Central memory CD8-positive, alpha-beta T cell (primary cell): ENCODE results near the gene PRKAA1.
A peak's percentile ranks its signal among the peaks of the same experiment; 100 is the strongest.

Experiments used
- ATAC-seq: fragments of 150-1000 bp; cut with Tn5 transposase; replicated peaks from 2 replicates; pipeline ENCODE4 v1.10.0; 2022; ENCODE audit warnings: mild to moderate bottlenecking, moderate FRiP score, moderate number of reproducible peaks; ENCODE audit not compliant: poor library complexity, severe bottlenecking; ENCODE audit errors: extremely low read depth
- DNase-seq, 2 donors: peaks; one replicate each; pipeline ENCODE4 v3.0.0; 2021; ENCODE audit warnings: low spot score in 2 of 2
- H3K27ac Mint-ChIP-seq: one replicate; pipeline ENCODE4 v1.8.0; 2022; ENCODE audit warnings: low read depth, mild to moderate bottlenecking, moderate library complexity, mixed read lengths
- H3K27me3 Mint-ChIP-seq: one replicate; pipeline ENCODE4 v1.8.0; 2022; ENCODE audit warnings: mixed read lengths
- H3K36me3 Mint-ChIP-seq: one replicate; pipeline ENCODE4 v1.8.0; 2022; ENCODE audit warnings: mild to moderate bottlenecking, moderate library complexity, mixed read lengths; ENCODE audit not compliant: insufficient read depth
- H3K4me1 Mint-ChIP-seq: one replicate; pipeline ENCODE4 v1.8.0; 2022; ENCODE audit warnings: mixed read lengths
- H3K4me3 Mint-ChIP-seq: one replicate; pipeline ENCODE4 v1.8.0; 2022; ENCODE audit warnings: mild to moderate bottlenecking, moderate library complexity, mixed read lengths
- H3K9me3 Mint-ChIP-seq: one replicate; pipeline ENCODE4 v1.8.0; 2022; ENCODE audit warnings: mixed read lengths

The PRKAA1 gene

DNA sequence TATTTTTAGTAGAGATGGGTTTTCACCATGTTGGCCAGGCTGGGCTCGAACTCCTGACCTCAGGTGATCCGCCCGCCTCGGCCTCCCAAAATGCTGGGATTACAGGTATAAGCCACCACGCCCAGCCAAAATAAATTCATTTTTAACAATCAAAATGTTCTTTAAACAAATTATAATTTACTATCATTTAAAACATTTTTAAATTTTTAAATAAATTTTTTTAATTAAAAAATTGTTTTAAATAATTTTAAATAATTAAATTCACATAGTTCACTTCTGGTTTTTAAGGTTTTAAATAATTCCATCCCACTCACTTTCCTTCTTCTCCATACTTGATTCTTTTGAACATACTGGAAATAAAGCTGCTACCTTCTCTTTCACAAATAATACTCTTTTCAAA is 27.4 kb downstream of the PRKAA1 start:
- Mint-ChIP-seq H3K4me1 (peaks cover 4% of the 10 kb centered on the region), H3K4me3 (no peak overlapping the region), H3K9me3 (no peaks in the 10 kb centered on the region), H3K27me3 (no peaks in the 10 kb centered on the region), H3K36me3 (peaks cover 54% of the 10 kb centered on the region), H3K27ac (no peak overlapping the region)
- ATAC-seq (no peak), DNase-seq (no peak)

GRCh38 chr5:40762705-40763104 is 35.5 kb downstream of the PRKAA1 start:
- Mint-ChIP-seq H3K27me3 (no peaks in the 10 kb centered on the region), H3K4me3 (no peak overlapping the region), H3K36me3 (peaks cover 48% of the 10 kb centered on the region), H3K9me3 (no peaks in the 10 kb centered on the region), H3K4me1 (no peaks in the 10 kb centered on the region), H3K27ac (no peak overlapping the region)
- ATAC-seq (no peak), DNase-seq (no peak)

- Mint-ChIP-seq H3K4me1 (peaks cover 13% of the 10 kb centered on the region), H3K27me3 (no peaks in the 10 kb centered on the region), H3K36me3 (peaks cover 15% of the 10 kb centered on the region), H3K27ac (no peak overlapping the region), H3K9me3 (no peaks in the 10 kb centered on the region), H3K4me3 (no peak overlapping the region)
- DNase-seq (no peak), ATAC-seq (no peak)
Observed at GRCh38 chr5:40757400-40757799, 40.8 kb downstream of the PRKAA1 start.

GRCh38 chr5:40755407-40756365 is 42.5 kb downstream of the PRKAA1 start, which contains the start of gene TTC33:
Gene TTC33, minus strand, starts transcription at chr5:40755961. Its CDS starts 8,943 bp downstream, at chr5:40747018.
- no peaks in the 10 kb centered on the region for H3K9me3 Mint-ChIP-seq
- DNase-seq (peak; percentile 83 to 86), ATAC-seq (peak; percentile 82)
- no peak within 1 kb of the TSS for H3K4me3 Mint-ChIP-seq
- peaks cover 10% of the 10 kb centered on the region for H3K36me3 Mint-ChIP-seq
- no peaks in the 10 kb centered on the region for H3K27me3 Mint-ChIP-seq
- H3K27ac Mint-ChIP-seq: no peak within 1 kb of the TSS
- H3K4me1 Mint-ChIP-seq: peaks cover 21% of the 10 kb centered on the region

DNA sequence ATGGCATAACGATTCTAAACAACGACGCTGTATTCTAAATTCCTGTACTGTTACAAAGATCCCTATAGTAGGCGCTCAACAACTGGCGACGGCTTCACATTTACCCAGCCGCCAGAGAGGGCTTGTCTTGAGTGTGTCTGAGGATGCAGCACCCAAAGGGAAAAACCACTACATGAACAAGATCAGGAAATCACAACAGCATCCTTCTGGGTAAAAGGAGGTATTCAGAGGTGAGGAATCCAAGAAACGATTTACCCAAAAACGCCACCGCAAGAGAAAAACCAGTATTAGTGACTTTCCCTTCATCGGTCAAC is 43.1 kb downstream of the PRKAA1 start:
- Mint-ChIP-seq H3K27ac (no peak overlapping the region), H3K4me3 (no peak overlapping the region), H3K9me3 (no peaks in the 10 kb centered on the region), H3K27me3 (no peaks in the 10 kb centered on the region), H3K36me3 (peaks cover 12% of the 10 kb centered on the region), H3K4me1 (peaks cover 24% of the 10 kb centered on the region)
- DNase-seq: peak; percentile 34 to 40
- peak; percentile 82 for ATAC-seq

GRCh38 chr5:40754381-40755092 is 43.6 kb downstream of the PRKAA1 start:
- DNase-seq (no peak), ATAC-seq (peak; percentile 64)
- Mint-ChIP-seq H3K4me3 (no peak overlapping the region), H3K36me3 (peaks cover 12% of the 10 kb centered on the region), H3K4me1 (peaks cover 24% of the 10 kb centered on the region), H3K9me3 (no peaks in the 10 kb centered on the region), H3K27ac (no peak overlapping the region), H3K27me3 (no peaks in the 10 kb centered on the region)

- H3K4me3 Mint-ChIP-seq: no peak overlapping the region
- no peak for DNase-seq
- H3K36me3 Mint-ChIP-seq: peaks cover 13% of the 10 kb centered on the region
- no peaks in the 10 kb centered on the region for H3K9me3 Mint-ChIP-seq
- H3K4me1 Mint-ChIP-seq: peaks cover 20% of the 10 kb centered on the region
- ATAC-seq: no peak
- no peak overlapping the region for H3K27ac Mint-ChIP-seq
- H3K27me3 Mint-ChIP-seq: no peaks in the 10 kb centered on the region
Observed at GRCh38 chr5:40746703-40747102, 51.5 kb downstream of the PRKAA1 start.

GRCh38 chr5:40743771-40744170 is 54.4 kb downstream of the PRKAA1 start:
- Mint-ChIP-seq H3K27ac (no peak overlapping the region), H3K4me1 (peaks cover 7% of the 10 kb centered on the region), H3K9me3 (no peaks in the 10 kb centered on the region), H3K36me3 (peaks cover 13% of the 10 kb centered on the region), H3K27me3 (no peaks in the 10 kb centered on the region), H3K4me3 (no peak overlapping the region)
- ATAC-seq (no peak), DNase-seq (no peak)

- no peak for DNase-seq
- ATAC-seq: no peak
- H3K27me3 Mint-ChIP-seq: no peaks in the 10 kb centered on the region
- H3K27ac Mint-ChIP-seq: no peak overlapping the region
- no peak overlapping the region for H3K4me3 Mint-ChIP-seq
- no peaks in the 10 kb centered on the region for H3K9me3 Mint-ChIP-seq
- peaks cover 8% of the 10 kb centered on the region for H3K36me3 Mint-ChIP-seq
- peaks cover 23% of the 10 kb centered on the region for H3K4me1 Mint-ChIP-seq
Observed at GRCh38 chr5:40738502-40738901, 59.7 kb downstream of the PRKAA1 start.

DNA sequence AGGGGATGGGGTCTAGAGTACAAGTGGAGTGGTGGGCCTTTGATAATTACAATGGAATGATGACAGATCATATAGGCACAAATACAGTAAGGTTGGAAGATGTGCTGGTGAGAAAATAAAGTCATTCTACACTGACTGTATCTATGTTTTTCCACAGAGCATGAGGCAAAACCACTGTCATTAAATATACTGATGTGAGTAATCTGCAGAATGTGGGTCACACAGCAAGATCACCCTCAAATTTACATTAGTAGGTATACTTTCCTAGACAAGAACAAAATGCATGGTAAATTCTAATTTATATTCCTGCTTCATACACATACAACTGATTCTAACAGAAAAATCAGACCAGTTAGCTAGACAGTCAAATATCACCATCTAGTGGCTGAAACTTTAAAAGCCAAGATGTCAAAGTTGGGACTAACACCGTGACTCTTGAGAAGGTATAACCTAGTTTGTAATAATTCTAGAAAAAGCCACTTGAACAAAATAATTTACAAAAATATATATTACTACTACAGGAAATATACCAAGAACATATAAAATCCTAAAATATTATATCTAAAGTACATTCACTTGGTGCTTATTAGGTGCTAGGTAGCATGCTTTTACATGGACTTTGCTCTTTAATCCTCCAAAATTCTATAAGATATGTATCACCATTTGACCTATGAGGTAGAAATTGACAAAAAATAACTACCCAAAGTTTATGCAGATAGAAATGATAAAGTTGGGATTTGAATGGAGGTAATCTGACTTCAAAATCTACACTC is 61.9 kb downstream of the PRKAA1 start:
- H3K4me3 Mint-ChIP-seq: peak overlapping the region; percentile 3
- DNase-seq (no peak), ATAC-seq (no peak)
- H3K27ac Mint-ChIP-seq: no peak overlapping the region
- peaks cover 29% of the 10 kb centered on the region for H3K4me1 Mint-ChIP-seq
- no peaks in the 10 kb centered on the region for H3K27me3 Mint-ChIP-seq
- H3K36me3 Mint-ChIP-seq: peaks cover 3% of the 10 kb centered on the region
- no peaks in the 10 kb centered on the region for H3K9me3 Mint-ChIP-seq

DNA sequence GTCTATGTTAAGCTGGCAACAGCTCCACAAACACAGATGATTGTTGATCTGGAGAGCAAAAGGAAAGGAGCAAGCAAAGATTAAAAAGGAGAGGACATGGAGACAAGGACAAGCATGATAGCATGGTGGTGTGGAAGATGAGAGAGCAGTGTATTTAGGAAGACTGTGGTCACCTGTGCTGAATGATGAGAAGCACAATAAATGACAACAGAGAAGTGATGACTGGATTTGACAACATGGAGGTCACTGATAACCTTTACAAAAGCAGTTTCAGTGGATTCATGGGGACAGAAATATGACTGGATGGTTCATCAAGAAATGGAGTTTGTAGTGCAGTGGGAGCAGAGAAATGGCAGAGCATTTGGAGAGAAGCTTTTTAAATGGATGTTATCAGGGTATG is 62.6 kb downstream of the PRKAA1 start:
- ATAC-seq (no peak), DNase-seq (no peak)
- H3K4me1 Mint-ChIP-seq: peaks cover 32% of the 10 kb centered on the region
- H3K4me3 Mint-ChIP-seq: peak overlapping the region; percentile 3
- H3K27me3 Mint-ChIP-seq: no peaks in the 10 kb centered on the region
- H3K9me3 Mint-ChIP-seq: no peaks in the 10 kb centered on the region
- no peak overlapping the region for H3K27ac Mint-ChIP-seq
- H3K36me3 Mint-ChIP-seq: peaks cover 3% of the 10 kb centered on the region

- H3K27ac Mint-ChIP-seq: no peak overlapping the region
- DNase-seq (no peak), ATAC-seq (no peak)
- no peaks in the 10 kb centered on the region for H3K9me3 Mint-ChIP-seq
- peaks cover 32% of the 10 kb centered on the region for H3K4me1 Mint-ChIP-seq
- H3K4me3 Mint-ChIP-seq: no peak overlapping the region
- H3K27me3 Mint-ChIP-seq: no peaks in the 10 kb centered on the region
- H3K36me3 Mint-ChIP-seq: peaks cover 2% of the 10 kb centered on the region
Observed at GRCh38 chr5:40734986-40735385, 63.2 kb downstream of the PRKAA1 start.
